ENCODE measurements around the gene IL22.

DNA sequence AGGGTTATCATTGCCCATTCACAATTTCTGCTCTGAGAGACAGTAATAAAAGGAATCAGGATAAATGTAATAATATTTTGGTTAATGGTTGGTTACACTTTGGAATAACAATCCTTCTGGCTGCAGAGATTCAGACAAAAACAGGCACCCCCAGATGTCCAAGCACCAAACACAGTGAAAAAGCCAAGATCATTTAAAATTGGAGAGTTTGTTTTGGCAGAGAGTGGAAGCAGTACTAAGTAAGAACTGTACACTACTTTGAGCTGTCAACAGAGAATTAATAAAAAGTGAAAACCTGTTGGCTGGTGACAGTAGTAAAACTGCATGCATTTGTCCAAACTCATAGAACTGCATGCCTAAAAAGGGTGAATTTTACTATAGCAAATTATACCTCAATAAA is 15.6 kb upstream of the IL22 start:
- TF ChIP-seq, protein P1, sequence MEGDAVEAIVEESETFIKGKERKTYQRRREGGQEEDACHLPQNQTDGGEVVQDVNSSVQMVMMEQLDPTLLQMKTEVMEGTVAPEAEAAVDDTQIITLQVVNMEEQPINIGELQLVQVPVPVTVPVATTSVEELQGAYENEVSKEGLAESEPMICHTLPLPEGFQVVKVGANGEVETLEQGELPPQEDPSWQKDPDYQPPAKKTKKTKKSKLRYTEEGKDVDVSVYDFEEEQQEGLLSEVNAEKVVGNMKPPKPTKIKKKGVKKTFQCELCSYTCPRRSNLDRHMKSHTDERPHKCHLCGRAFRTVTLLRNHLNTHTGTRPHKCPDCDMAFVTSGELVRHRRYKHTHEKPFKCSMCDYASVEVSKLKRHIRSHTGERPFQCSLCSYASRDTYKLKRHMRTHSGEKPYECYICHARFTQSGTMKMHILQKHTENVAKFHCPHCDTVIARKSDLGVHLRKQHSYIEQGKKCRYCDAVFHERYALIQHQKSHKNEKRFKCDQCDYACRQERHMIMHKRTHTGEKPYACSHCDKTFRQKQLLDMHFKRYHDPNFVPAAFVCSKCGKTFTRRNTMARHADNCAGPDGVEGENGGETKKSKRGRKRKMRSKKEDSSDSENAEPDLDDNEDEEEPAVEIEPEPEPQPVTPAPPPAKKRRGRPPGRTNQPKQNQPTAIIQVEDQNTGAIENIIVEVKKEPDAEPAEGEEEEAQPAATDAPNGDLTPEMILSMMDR (IDR thresholded peaks at IDR 0.05; ENCODE audit: low read depth, low read length, missing input control): no peak
- TF ChIP-seq EGR1 (IDR thresholded peaks at IDR 0.05; ENCODE audit: low read depth in 2 of 2) (no peak), SP1 (IDR thresholded peaks at IDR 0.05) (no peak), GABPA (IDR thresholded peaks at IDR 0.05 in 1 of 2, conservative IDR thresholded peaks at IDR 0.05 in 1 of 2) (no peak), RXRA (IDR thresholded peaks at IDR 0.05) (no peak), TAF1 (conservative IDR thresholded peaks at IDR 0.05) (no peak), RAD21 (IDR thresholded peaks at IDR 0.05) (no peak), JUND (IDR thresholded peaks at IDR 0.05) (no peak), YY1 (IDR thresholded peaks at IDR 0.05) (no peak)
- TF ChIP-seq, protein P2, sequence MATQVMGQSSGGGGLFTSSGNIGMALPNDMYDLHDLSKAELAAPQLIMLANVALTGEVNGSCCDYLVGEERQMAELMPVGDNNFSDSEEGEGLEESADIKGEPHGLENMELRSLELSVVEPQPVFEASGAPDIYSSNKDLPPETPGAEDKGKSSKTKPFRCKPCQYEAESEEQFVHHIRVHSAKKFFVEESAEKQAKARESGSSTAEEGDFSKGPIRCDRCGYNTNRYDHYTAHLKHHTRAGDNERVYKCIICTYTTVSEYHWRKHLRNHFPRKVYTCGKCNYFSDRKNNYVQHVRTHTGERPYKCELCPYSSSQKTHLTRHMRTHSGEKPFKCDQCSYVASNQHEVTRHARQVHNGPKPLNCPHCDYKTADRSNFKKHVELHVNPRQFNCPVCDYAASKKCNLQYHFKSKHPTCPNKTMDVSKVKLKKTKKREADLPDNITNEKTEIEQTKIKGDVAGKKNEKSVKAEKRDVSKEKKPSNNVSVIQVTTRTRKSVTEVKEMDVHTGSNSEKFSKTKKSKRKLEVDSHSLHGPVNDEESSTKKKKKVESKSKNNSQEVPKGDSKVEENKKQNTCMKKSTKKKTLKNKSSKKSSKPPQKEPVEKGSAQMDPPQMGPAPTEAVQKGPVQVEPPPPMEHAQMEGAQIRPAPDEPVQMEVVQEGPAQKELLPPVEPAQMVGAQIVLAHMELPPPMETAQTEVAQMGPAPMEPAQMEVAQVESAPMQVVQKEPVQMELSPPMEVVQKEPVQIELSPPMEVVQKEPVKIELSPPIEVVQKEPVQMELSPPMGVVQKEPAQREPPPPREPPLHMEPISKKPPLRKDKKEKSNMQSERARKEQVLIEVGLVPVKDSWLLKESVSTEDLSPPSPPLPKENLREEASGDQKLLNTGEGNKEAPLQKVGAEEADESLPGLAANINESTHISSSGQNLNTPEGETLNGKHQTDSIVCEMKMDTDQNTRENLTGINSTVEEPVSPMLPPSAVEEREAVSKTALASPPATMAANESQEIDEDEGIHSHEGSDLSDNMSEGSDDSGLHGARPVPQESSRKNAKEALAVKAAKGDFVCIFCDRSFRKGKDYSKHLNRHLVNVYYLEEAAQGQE (IDR thresholded peaks at IDR 0.05): no peak
- TF ChIP-seq, protein P3, sequence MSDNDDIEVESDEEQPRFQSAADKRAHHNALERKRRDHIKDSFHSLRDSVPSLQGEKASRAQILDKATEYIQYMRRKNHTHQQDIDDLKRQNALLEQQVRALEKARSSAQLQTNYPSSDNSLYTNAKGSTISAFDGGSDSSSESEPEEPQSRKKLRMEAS (IDR thresholded peaks at IDR 0.05): no peak
